PC-9 (cell line): Measurements from ENCODE around the gene DOC2B.

Source experiments
- EZH2 ChIP-seq: fragments of 200-600 bp; sonication (generic); IDR thresholded peaks from 2 replicates; pipeline ENCODE4 v1.8.0; 2017; ENCODE audit warnings: antibody characterized with exemption, low read depth
- TF ChIP-seq, protein P1 (sequence below): fragments of 200-600 bp; sonication (generic); conservative IDR thresholded peaks from 2 replicates; pipeline ENCODE4 v1.6.1; 2017; ENCODE audit warnings: mixed run types, antibody characterized with exemption, mild to moderate bottlenecking, moderate library complexity

DNA sequence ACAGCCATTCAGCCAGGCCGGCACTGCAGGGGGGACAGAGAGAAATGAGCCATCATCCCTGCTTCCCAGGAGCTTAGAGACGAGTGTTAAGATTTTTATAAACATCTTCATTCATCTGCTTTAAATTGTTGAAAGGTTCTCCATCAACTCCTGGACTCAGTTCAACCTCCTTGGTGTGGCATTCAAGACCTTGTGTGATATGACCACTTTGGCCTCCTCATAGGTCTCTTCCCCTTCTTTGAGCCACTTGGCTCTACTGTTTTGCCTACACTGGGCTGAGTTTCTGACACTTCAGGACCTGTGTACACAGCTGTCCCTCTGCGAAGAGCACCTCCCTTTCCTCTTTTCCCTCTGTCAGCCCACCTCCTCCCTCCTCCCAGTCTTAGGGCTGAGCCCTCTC is 4.3 kb downstream of the DOC2B start:
- TF ChIP-seq, protein P1, sequence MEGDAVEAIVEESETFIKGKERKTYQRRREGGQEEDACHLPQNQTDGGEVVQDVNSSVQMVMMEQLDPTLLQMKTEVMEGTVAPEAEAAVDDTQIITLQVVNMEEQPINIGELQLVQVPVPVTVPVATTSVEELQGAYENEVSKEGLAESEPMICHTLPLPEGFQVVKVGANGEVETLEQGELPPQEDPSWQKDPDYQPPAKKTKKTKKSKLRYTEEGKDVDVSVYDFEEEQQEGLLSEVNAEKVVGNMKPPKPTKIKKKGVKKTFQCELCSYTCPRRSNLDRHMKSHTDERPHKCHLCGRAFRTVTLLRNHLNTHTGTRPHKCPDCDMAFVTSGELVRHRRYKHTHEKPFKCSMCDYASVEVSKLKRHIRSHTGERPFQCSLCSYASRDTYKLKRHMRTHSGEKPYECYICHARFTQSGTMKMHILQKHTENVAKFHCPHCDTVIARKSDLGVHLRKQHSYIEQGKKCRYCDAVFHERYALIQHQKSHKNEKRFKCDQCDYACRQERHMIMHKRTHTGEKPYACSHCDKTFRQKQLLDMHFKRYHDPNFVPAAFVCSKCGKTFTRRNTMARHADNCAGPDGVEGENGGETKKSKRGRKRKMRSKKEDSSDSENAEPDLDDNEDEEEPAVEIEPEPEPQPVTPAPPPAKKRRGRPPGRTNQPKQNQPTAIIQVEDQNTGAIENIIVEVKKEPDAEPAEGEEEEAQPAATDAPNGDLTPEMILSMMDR = no peak
- no peak for TF ChIP-seq EZH2
